B cell (primary cell): ENCODE results near the gene RAP1GDS1.

Source experiments
- EZH2 ChIP-seq: IDR thresholded peaks from 2 replicates; pipeline ENCODE4 v1.6.1; 2012; ENCODE audit warnings: borderline replicate concordance, low read depth, mild to moderate bottlenecking, moderate library complexity, low read length; ENCODE audit not compliant: insufficient read depth, poor library complexity, severe bottlenecking
- TF ChIP-seq, protein P1 (sequence below): fragments of 200-600 bp; IDR thresholded peaks from one replicate; pipeline ENCODE4 v1.8.0; 2022; ENCODE audit warnings: antibody characterized with exemption, mild to moderate bottlenecking

DNA sequence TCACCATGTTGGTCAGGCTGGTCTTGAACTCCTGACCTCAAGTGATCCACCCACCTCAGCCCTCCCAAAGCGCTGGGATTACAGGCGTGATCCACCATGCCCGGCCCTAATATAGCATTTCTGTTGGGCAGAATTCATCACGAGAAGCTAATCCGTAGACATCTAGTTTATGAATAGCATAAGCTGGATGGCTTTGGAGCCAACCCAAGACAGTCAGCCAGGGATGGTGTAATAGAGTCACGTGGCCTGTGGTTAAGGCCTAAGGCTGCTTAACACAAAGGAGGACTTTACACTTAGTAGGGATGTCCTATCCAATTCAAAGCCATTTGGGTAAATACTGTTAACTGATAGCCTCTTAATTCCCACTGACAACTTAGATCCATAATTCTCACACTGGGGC, 173.6 kb downstream of the RAP1GDS1 start:
- TF ChIP-seq, protein P1, sequence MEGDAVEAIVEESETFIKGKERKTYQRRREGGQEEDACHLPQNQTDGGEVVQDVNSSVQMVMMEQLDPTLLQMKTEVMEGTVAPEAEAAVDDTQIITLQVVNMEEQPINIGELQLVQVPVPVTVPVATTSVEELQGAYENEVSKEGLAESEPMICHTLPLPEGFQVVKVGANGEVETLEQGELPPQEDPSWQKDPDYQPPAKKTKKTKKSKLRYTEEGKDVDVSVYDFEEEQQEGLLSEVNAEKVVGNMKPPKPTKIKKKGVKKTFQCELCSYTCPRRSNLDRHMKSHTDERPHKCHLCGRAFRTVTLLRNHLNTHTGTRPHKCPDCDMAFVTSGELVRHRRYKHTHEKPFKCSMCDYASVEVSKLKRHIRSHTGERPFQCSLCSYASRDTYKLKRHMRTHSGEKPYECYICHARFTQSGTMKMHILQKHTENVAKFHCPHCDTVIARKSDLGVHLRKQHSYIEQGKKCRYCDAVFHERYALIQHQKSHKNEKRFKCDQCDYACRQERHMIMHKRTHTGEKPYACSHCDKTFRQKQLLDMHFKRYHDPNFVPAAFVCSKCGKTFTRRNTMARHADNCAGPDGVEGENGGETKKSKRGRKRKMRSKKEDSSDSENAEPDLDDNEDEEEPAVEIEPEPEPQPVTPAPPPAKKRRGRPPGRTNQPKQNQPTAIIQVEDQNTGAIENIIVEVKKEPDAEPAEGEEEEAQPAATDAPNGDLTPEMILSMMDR: no peak
- TF ChIP-seq EZH2: no peak
